ENCODE results near the gene LY6G5B. TPM values are rescaled to one million over a fixed set of nuclear protein-coding genes. Genes with fewer than 3 reads are reported as not detected.

LY6G5B gene
- total RNA-seq, 1 experiment from 2014 or later = 4.4 TPM

Other genes starting within 250 kb of the LY6G5B start
- gene MICB, start 171.8 kb upstream of the LY6G5B start, total RNA-seq (2022; extraction: Qiagen RNA extraction) = 5.3 to 7.8 TPM (median 7.0 TPM) in 5 replicates
- not detected in 5 replicates for gene MCCD1, start 141.0 kb upstream of the LY6G5B start, total RNA-seq (2022; extraction: Qiagen RNA extraction)
- gene DDX39B, start 128.0 kb upstream of the LY6G5B start, total RNA-seq (2022; extraction: Qiagen RNA extraction) = 267 to 386 TPM (median 346 TPM) in 5 replicates
- 0.42 to 0.88 TPM (median 0.78 TPM) in 5 replicates for gene ATP6V1G2, start 123.4 kb upstream of the LY6G5B start, total RNA-seq (2022; extraction: Qiagen RNA extraction)
- gene NFKBIL1, start 122.4 kb upstream of the LY6G5B start, total RNA-seq (2022; extraction: Qiagen RNA extraction) = 8.9 to 13.0 TPM (median 12.2 TPM) in 5 replicates
- gene LTA, start 97.7 kb upstream of the LY6G5B start, total RNA-seq (2022; extraction: Qiagen RNA extraction) = 0.06 to 0.21 TPM (median 0.12 TPM) in 4 of 5 replicates, not detected in the other
- gene TNF, start 94.4 kb upstream of the LY6G5B start, total RNA-seq (2022; extraction: Qiagen RNA extraction) = 0.06 TPM in 1 of 5 replicates, not detected in the others
- gene LTB, start 87.6 kb upstream of the LY6G5B start, total RNA-seq (2022; extraction: Qiagen RNA extraction) = 0.20 to 0.46 TPM (median 0.32 TPM) in 5 replicates
- 0.11 TPM in 1 of 5 replicates, not detected in the others for gene LST1, start 83.7 kb upstream of the LY6G5B start, total RNA-seq (2022; extraction: Qiagen RNA extraction)
- not detected in 5 replicates for gene NCR3, start 77.0 kb upstream of the LY6G5B start, total RNA-seq (2022; extraction: Qiagen RNA extraction)
- gene AIF1, start 54.7 kb upstream of the LY6G5B start, total RNA-seq (2022; extraction: Qiagen RNA extraction) = not detected in 5 replicates
- gene PRRC2A, start 49.3 kb upstream of the LY6G5B start, total RNA-seq (2022; extraction: Qiagen RNA extraction) = 60.5 to 88.7 TPM (median 87.7 TPM) in 5 replicates
- 106 to 143 TPM (median 140 TPM) in 5 replicates for gene BAG6, start 17.3 kb upstream of the LY6G5B start, total RNA-seq (2022; extraction: Qiagen RNA extraction)
- 2.7 to 3.8 TPM (median 3.3 TPM) in 5 replicates for gene APOM, start 14.1 kb upstream of the LY6G5B start, total RNA-seq (2022; extraction: Qiagen RNA extraction)
- 11.3 to 13.3 TPM (median 12.8 TPM) in 5 replicates for gene C6orf47, start 9.2 kb upstream of the LY6G5B start, total RNA-seq (2022; extraction: Qiagen RNA extraction)
- gene GPANK1, start 5.0 kb upstream of the LY6G5B start, total RNA-seq (2022; extraction: Qiagen RNA extraction) = 8.9 to 12.1 TPM (median 11.6 TPM) in 5 replicates
- gene CSNK2B, start 3.9 kb upstream of the LY6G5B start, total RNA-seq (2022; extraction: Qiagen RNA extraction) = 165 to 180 TPM (median 171 TPM) in 5 replicates
- gene LY6G5C, start 11.1 kb downstream of the LY6G5B start, total RNA-seq (2022; extraction: Qiagen RNA extraction) = 0.82 to 1.8 TPM (median 1.4 TPM) in 5 replicates
- 13.2 to 16.4 TPM (median 15.7 TPM) in 5 replicates for gene ABHD16A, start 33.3 kb downstream of the LY6G5B start, total RNA-seq (2022; extraction: Qiagen RNA extraction)
- gene LY6G6F, start 36.9 kb downstream of the LY6G5B start, total RNA-seq (2022; extraction: Qiagen RNA extraction) = not detected in 5 replicates
- gene LY6G6D, start 45.4 kb downstream of the LY6G5B start, total RNA-seq (2022; extraction: Qiagen RNA extraction) = not detected in 5 replicates
- 0.08 to 0.12 TPM in 2 of 5 replicates, not detected in the others for gene LY6G6C, start 51.8 kb downstream of the LY6G5B start, total RNA-seq (2022; extraction: Qiagen RNA extraction)
- gene MPIG6B, start 53.4 kb downstream of the LY6G5B start, total RNA-seq (2022; extraction: Qiagen RNA extraction) = not detected in 5 replicates
- 24.9 to 30.6 TPM (median 28.7 TPM) in 5 replicates for gene DDAH2, start 59.3 kb downstream of the LY6G5B start, total RNA-seq (2022; extraction: Qiagen RNA extraction)
- 438 to 455 TPM (median 449 TPM) in 5 replicates for gene CLIC1, start 66.6 kb downstream of the LY6G5B start, total RNA-seq (2022; extraction: Qiagen RNA extraction)
- gene MSH5, start 70.0 kb downstream of the LY6G5B start, total RNA-seq (2022; extraction: Qiagen RNA extraction) = 8.4 to 14.3 TPM (median 14.1 TPM) in 5 replicates
- 2.1 to 3.7 TPM (median 3.5 TPM) in 5 replicates for gene SAPCD1, start 92.7 kb downstream of the LY6G5B start, total RNA-seq (2022; extraction: Qiagen RNA extraction)
- 0.94 to 1.9 TPM (median 1.7 TPM) in 5 replicates for gene VWA7, start 107.4 kb downstream of the LY6G5B start, total RNA-seq (2022; extraction: Qiagen RNA extraction)
- 39.7 to 58.5 TPM (median 57.1 TPM) in 5 replicates for gene VARS1, start 125.8 kb downstream of the LY6G5B start, total RNA-seq (2022; extraction: Qiagen RNA extraction)
- gene LSM2, start 137.0 kb downstream of the LY6G5B start, total RNA-seq (2022; extraction: Qiagen RNA extraction) = 47.5 to 56.4 TPM (median 52.4 TPM) in 5 replicates
- gene HSPA1L, start 145.3 kb downstream of the LY6G5B start, total RNA-seq (2022; extraction: Qiagen RNA extraction) = 1.1 to 1.8 TPM (median 1.7 TPM) in 5 replicates
- gene HSPA1A, start 145.6 kb downstream of the LY6G5B start, total RNA-seq (2022; extraction: Qiagen RNA extraction) = 104 to 243 TPM (median 196 TPM) in 5 replicates
- gene HSPA1B, start 157.8 kb downstream of the LY6G5B start, total RNA-seq (2022; extraction: Qiagen RNA extraction) = 73.0 to 177 TPM (median 144 TPM) in 5 replicates
- gene NEU1, start 192.8 kb downstream of the LY6G5B start, total RNA-seq (2022; extraction: Qiagen RNA extraction) = 22.0 to 34.1 TPM (median 28.7 TPM) in 5 replicates
- gene SLC44A4, start 209.0 kb downstream of the LY6G5B start, total RNA-seq (2022; extraction: Qiagen RNA extraction) = 0.04 to 0.06 TPM in 2 of 5 replicates, not detected in the others
- 18.2 to 30.9 TPM (median 28.3 TPM) in 5 replicates for gene EHMT2, start 227.7 kb downstream of the LY6G5B start, total RNA-seq (2022; extraction: Qiagen RNA extraction)
- gene ZBTB12, start 232.1 kb downstream of the LY6G5B start, total RNA-seq (2022; extraction: Qiagen RNA extraction) = 2.9 to 4.4 TPM (median 3.9 TPM) in 5 replicates